ENCODE data around the gene SDHB.

DNA sequence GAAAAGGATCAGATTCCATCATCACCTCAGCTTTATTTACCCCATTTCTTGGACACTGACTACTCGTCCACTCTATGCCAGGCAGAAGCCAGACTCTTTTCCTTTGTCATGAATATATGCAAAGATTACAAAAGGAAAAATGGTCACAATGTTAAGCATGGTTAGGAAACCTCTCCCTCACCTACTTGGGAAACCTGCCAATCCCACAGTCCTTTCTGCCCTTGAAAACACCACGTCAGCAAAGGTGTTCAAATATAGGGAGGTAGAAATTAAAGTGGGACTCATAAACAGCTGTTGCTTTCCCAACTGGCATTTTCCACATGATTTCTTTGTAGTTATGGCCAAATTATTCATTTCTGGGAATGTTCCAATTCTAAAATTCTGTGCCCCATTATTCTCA lies 25.9 kb downstream of the SDHB start:
- TF ChIP-seq, protein P1, sequence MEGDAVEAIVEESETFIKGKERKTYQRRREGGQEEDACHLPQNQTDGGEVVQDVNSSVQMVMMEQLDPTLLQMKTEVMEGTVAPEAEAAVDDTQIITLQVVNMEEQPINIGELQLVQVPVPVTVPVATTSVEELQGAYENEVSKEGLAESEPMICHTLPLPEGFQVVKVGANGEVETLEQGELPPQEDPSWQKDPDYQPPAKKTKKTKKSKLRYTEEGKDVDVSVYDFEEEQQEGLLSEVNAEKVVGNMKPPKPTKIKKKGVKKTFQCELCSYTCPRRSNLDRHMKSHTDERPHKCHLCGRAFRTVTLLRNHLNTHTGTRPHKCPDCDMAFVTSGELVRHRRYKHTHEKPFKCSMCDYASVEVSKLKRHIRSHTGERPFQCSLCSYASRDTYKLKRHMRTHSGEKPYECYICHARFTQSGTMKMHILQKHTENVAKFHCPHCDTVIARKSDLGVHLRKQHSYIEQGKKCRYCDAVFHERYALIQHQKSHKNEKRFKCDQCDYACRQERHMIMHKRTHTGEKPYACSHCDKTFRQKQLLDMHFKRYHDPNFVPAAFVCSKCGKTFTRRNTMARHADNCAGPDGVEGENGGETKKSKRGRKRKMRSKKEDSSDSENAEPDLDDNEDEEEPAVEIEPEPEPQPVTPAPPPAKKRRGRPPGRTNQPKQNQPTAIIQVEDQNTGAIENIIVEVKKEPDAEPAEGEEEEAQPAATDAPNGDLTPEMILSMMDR (IDR thresholded peaks at IDR 0.05; ENCODE audit: low read depth, low read length), result no peak
- TF ChIP-seq EZH2phosphoT487 (IDR thresholded peaks at IDR 0.05; ENCODE audit: low read depth), result no peak

Measured in OCI-LY3 (cell line).